SK-N-SH treated with all-trans-retinoic acid at 6 μM for 48 hours (cell line): ENCODE data around the gene FAS.

Source experiments
- ARNTL ChIP-seq: fragments of 450-650 bp; formaldehyde crosslinking; IDR thresholded peaks from 2 replicates; pipeline ENCODE4 v1.5.0; 2020; ENCODE audit warnings: low read depth, mild to moderate bottlenecking, moderate library complexity, borderline replicate concordance
- GLIS3 ChIP-seq: fragments of 250-450 bp; sonication (Bioruptor Pico); IDR thresholded peaks from 2 replicates; pipeline ENCODE4 v1.5.0; 2020; ENCODE audit warnings: mild to moderate bottlenecking, moderate library complexity
- OSR1 ChIP-seq: fragments of 250-450 bp; sonication (Bioruptor Pico); IDR thresholded peaks from 2 replicates; pipeline ENCODE4 v1.8.0; 2022; ENCODE audit warnings: moderate library complexity, mild to moderate bottlenecking, inconsistent platforms
- PATZ1 ChIP-seq: fragments of 250-450 bp; sonication (Bioruptor Pico); IDR thresholded peaks from 2 replicates; pipeline ENCODE4 v1.8.0; 2020; ENCODE audit warnings: mild to moderate bottlenecking, moderate library complexity, borderline replicate concordance
- ZC3H10 ChIP-seq: fragments of 250-450 bp; sonication (Bioruptor Pico); IDR thresholded peaks from 2 replicates; pipeline ENCODE4 v1.5.1; 2021; ENCODE audit warnings: mild to moderate bottlenecking, moderate library complexity

- TF ChIP-seq ARNTL (CRISPR knock-in tag) (no peak), ZC3H10 (CRISPR knock-in tag) (no peak), PATZ1 (CRISPR knock-in tag) (no peak), GLIS3 (CRISPR knock-in tag) (no peak), OSR1 (CRISPR knock-in tag) (no peak)
These were observed 34.9 kb downstream of the FAS start for GRCh38 chr10:89025453-89025852.
